ENCODE measurements around the gene ANKRD37. TPM values are rescaled to one million over a fixed set of nuclear protein-coding genes. Genes with fewer than 3 reads are reported as not detected.

Gene ANKRD37, protein sequence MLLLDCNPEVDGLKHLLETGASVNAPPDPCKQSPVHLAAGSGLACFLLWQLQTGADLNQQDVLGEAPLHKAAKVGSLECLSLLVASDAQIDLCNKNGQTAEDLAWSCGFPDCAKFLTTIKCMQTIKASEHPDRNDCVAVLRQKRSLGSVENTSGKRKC
- 10 to 100 TPM in 1 of 4 donors, 1 to 10 TPM in 3; 5.9 to 15.4 (median 9.3) TPM for total RNA-seq

DNA sequence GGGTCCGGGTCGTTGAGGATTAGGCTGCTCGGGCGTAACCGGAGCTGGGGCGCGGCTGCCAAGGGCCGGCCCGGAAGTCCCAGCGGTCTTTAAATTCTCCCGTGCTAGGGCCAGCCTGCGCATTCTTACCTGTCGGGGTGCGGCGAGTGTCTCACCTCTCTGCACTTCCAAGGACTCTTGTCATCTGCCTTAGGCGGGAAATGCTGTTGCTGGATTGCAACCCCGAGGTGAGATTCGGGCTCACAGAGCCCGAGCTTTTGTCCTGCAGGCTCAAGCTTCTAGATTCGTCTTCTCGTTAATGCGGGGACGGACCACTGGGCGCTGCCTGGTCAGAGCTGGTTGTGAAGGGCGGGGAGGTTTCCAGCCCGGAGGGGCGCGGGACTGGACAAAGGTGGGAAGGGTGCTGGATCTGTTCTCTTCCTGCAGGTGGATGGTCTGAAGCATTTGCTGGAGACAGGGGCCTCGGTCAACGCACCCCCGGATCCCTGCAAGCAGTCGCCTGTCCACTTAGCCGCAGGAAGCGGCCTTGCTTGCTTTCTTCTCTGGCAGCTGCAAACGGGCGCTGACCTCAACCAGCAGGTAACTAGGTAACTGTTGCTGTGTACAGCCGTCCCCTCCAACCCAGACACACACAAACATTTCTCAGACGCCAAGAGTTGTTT lies at the start of gene ANKRD37:
ANKRD37 (plus strand) TSS at position 118 of the 662 bp plus-strand sequence; CDS start at position 201, 83 bp downstream.
- Histone ChIP-seq H3K4me3 (peak within 1 kb of the TSS; percentile 83 to 95 (median 90)), H3K27ac (peak within 1 kb of the TSS; percentile 98 to 100 (median 100)), H3K36me3 (peaks cover 0 to 26% of the 10 kb centered on the region in 2 donors), H3K4me1 (peaks cover 22 to 28% of the 10 kb centered on the region in 2 donors), H3K27me3 (no peaks in the 10 kb centered on the region), H3K9me3 (no peaks in the 10 kb centered on the region)
- intact Hi-C loops (cut with DNase I; ENCODE audit: low total_unique reads) (loop anchor here (1.0 to 10.0 kb wide), 8 partner anchors 28 to 1892 kb away; partner anchors contain the start of genes ACSL1, ING2, SLC25A4 and SNX25), in situ Hi-C loops (cut with MboI; ENCODE audit: low sequenced_read_pairs in 4 of 4) (loop anchor here in 3 of 4 donors (10.0 to 25.0 kb wide), 2 partner anchors 185 to 192 kb away; partner anchors contain the start of genes CFAP97 (in 3 of the 3) and SNX25 (in 3 of the 3))
- DNase-seq (peak; percentile 14 to 52), ATAC-seq (peak; percentile 1 to 21)
- TF ChIP-seq, protein P1, sequence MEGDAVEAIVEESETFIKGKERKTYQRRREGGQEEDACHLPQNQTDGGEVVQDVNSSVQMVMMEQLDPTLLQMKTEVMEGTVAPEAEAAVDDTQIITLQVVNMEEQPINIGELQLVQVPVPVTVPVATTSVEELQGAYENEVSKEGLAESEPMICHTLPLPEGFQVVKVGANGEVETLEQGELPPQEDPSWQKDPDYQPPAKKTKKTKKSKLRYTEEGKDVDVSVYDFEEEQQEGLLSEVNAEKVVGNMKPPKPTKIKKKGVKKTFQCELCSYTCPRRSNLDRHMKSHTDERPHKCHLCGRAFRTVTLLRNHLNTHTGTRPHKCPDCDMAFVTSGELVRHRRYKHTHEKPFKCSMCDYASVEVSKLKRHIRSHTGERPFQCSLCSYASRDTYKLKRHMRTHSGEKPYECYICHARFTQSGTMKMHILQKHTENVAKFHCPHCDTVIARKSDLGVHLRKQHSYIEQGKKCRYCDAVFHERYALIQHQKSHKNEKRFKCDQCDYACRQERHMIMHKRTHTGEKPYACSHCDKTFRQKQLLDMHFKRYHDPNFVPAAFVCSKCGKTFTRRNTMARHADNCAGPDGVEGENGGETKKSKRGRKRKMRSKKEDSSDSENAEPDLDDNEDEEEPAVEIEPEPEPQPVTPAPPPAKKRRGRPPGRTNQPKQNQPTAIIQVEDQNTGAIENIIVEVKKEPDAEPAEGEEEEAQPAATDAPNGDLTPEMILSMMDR (IDR thresholded peaks at IDR 0.05 in 4 of 5, conservative IDR thresholded peaks at IDR 0.05 in 1 of 5) = no peak
- no peak for TF ChIP-seq POLR2A (IDR thresholded peaks at IDR 0.05)

DNA sequence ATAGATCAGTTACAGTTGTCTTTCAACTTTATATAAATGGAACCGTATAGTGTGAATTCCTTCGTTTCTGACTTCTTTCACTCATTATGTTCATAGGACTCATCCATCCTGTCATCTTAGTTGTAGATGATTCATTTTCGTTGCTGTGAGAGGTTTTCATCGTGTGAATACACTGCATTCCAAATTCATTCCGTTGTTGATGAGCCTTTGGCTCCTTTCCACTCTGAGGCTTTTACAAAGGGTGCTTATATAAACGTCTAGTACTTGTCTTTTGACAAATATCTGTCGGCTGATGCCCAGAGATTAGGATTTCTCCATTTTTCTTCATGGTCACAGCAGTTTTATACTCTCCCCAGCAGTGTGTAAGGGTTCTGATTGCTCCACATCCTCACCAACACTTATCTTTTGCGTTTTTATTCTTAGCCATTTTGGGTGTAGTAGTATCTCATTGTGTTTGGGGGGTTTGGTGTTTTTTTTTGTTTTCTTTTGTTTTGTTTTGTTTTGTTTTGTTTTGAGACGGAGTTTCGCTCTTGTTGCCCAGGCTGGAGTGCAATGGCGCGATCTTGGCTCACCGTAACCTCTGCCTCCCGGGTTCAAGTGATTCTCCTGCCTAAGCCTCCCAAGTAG lies 49.6 kb upstream of the ANKRD37 start:
- no peak for ATAC-seq
- peaks cover 0 to 50% of the 10 kb centered on the region in 2 donors for H3K36me3 ChIP-seq

GRCh38 chr4:185351691-185352090 lies 45.0 kb upstream of the ANKRD37 start:
- intact Hi-C loops (cut with DNase I; ENCODE audit: low total_unique reads) (no loop called here), in situ Hi-C loops (cut with MboI; ENCODE audit: low sequenced_read_pairs in 4 of 4) (no loop called here)
- Histone ChIP-seq H3K27me3 (no peaks in the 10 kb centered on the region), H3K9me3 (no peaks in the 10 kb centered on the region), H3K36me3 (peaks cover 0 to 39% of the 10 kb centered on the region in 2 donors), H3K4me1 (no peaks in the 10 kb centered on the region), H3K27ac (no peak overlapping the region), H3K4me3 (no peak overlapping the region)
- ATAC-seq = no peak
- no peak for DNase-seq
- TF ChIP-seq, protein P1 (IDR thresholded peaks at IDR 0.05 in 4 of 5, conservative IDR thresholded peaks at IDR 0.05 in 1 of 5) = no peak
- no peak for TF ChIP-seq POLR2A (IDR thresholded peaks at IDR 0.05)

More for the DNA sequence above, 49.6 kb upstream of the ANKRD37 start:
- Histone ChIP-seq H3K4me3 (no peak overlapping the region), H3K4me1 (no peaks in the 10 kb centered on the region), H3K27ac (no peak overlapping the region), H3K9me3 (no peaks in the 10 kb centered on the region), H3K27me3 (no peaks in the 10 kb centered on the region)
- DNase-seq = no peak
- in situ Hi-C loops (cut with MboI; ENCODE audit: low sequenced_read_pairs in 4 of 4) = no loop called here
- TF ChIP-seq, protein P1 (IDR thresholded peaks at IDR 0.05 in 4 of 5, conservative IDR thresholded peaks at IDR 0.05 in 1 of 5) = no peak
- TF ChIP-seq POLR2A (IDR thresholded peaks at IDR 0.05) = no peak
- intact Hi-C loops (cut with DNase I; ENCODE audit: low total_unique reads) = no loop called here

DNA sequence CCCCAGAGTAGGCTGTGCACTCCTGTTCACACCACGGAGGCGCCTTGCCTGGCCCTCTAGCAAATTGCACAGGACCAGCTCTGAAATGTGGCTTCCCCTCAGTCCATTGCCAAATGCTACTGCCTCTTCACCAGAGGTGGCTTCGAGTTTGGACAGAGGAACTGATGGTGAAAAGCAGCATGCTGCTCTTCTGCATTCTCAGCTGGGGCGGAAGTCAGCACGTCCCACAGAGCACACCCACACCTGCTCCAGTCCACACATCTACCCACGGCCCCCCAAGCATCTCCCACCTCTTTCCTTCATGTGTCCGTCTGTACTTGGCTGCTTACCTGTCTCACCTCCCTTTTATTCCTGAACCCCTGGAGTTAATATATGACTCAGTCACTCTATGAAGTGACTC lies 44.4 kb upstream of the ANKRD37 start:
- no peaks in the 10 kb centered on the region for H3K9me3 ChIP-seq
- H3K27me3 ChIP-seq = no peaks in the 10 kb centered on the region
- no peak overlapping the region for H3K4me3 ChIP-seq
- H3K36me3 ChIP-seq = peaks cover 0 to 34% of the 10 kb centered on the region in 2 donors
- no peak overlapping the region for H3K27ac ChIP-seq
- intact Hi-C loops (cut with DNase I; ENCODE audit: low total_unique reads) = no loop called here
- ATAC-seq (no peak), DNase-seq (no peak)
- in situ Hi-C loops (cut with MboI; ENCODE audit: low sequenced_read_pairs in 4 of 4) = no loop called here
- TF ChIP-seq, protein P1 (IDR thresholded peaks at IDR 0.05 in 4 of 5, conservative IDR thresholded peaks at IDR 0.05 in 1 of 5) = no peak
- no peak for TF ChIP-seq POLR2A (IDR thresholded peaks at IDR 0.05)
- H3K4me1 ChIP-seq = no peaks in the 10 kb centered on the region

Data from gastrocnemius medialis (tissue), 4 donors.